Liver (tissue), 9 donors: Measurements from ENCODE around the gene UROC1. TPM values are rescaled to one million over a fixed set of nuclear protein-coding genes. Genes with fewer than 3 reads are reported as not detected.

Experiments
- DNase-seq: peaks from one replicate; pipeline ENCODE4 v3.0.0-alpha.2; 2017; ENCODE audit warnings: low spot score
- H3K27ac ChIP-seq, 2 donors: one replicate each; pipeline ENCODE4 v1.7.0; 2013; ENCODE audit warnings: inconsistent platforms in 2 of 2, low read length in 2 of 2, control low read depth in 1 of 2, low read depth in 1 of 2, mild to moderate bottlenecking in 1 of 2
- H3K27me3 ChIP-seq, 4 donors: one replicate each; pipeline versions ENCODE4 v1.6.1 to v1.7.0; 2013; ENCODE audit warnings: low read length in 3 of 4, inconsistent platforms in 1 of 4, mild to moderate bottlenecking in 1 of 4, moderate library complexity in 1 of 4; ENCODE audit not compliant: control insufficient read depth in 4 of 4, insufficient read depth in 4 of 4
- H3K36me3 ChIP-seq, 4 donors: one replicate each; pipeline versions ENCODE4 v1.6.1 to v1.7.0; 2013; ENCODE audit warnings: low read length in 3 of 4, mild to moderate bottlenecking in 3 of 4, low read depth in 1 of 4, moderate library complexity in 1 of 4; ENCODE audit not compliant: control insufficient read depth in 4 of 4, insufficient read depth in 3 of 4
- H3K4me1 ChIP-seq, 4 donors: one replicate each; pipeline versions ENCODE4 v1.6.1 to v1.7.0; 2013; ENCODE audit warnings: low read length in 3 of 4, mild to moderate bottlenecking in 3 of 4, moderate library complexity in 1 of 4; ENCODE audit not compliant: control insufficient read depth in 4 of 4, insufficient read depth in 4 of 4
- H3K4me3 ChIP-seq, 3 donors: one replicate each; pipeline versions ENCODE4 v1.6.1 to v1.7.0; 2013; ENCODE audit warnings: low read length in 3 of 3, control low read depth in 1 of 3, low read depth in 1 of 3, mild to moderate bottlenecking in 1 of 3
- H3K9ac ChIP-seq, 2 donors: one replicate each; pipeline ENCODE4 v1.7.0; 2013; ENCODE audit warnings: low read length in 2 of 2, mild to moderate bottlenecking in 2 of 2, moderate library complexity in 2 of 2, control low read depth in 1 of 2, low read depth in 1 of 2
- H3K9me3 ChIP-seq, 4 donors: one replicate each; pipeline versions ENCODE4 v1.6.1 to v1.7.0; 2013; ENCODE audit warnings: low read length in 3 of 4; ENCODE audit not compliant: control insufficient read depth in 4 of 4
- ATF3 ChIP-seq: IDR thresholded peaks from 2 replicates; pipeline ENCODE4 v1.6.1; 2016; ENCODE audit warnings: antibody characterized with exemption
- CTCF ChIP-seq: fragments of 150-350 bp; IDR thresholded peaks from 2 replicates; pipeline ENCODE4 v1.5.1; 2017; ENCODE audit warnings: improper control_type of control experiment, low read depth, low read length; ENCODE audit not compliant: missing input control
- EGR1 ChIP-seq, 2 donors: IDR thresholded peaks; 2 replicates each; pipeline ENCODE4 v1.6.1; 2016 to 2018; ENCODE audit warnings: antibody characterized with exemption in 2 of 2, low read depth in 2 of 2
- FOXA1 ChIP-seq: IDR thresholded peaks from 2 replicates; pipeline ENCODE4 v1.6.1; 2016; ENCODE audit warnings: antibody characterized with exemption
- FOXA2 ChIP-seq: IDR thresholded peaks from 2 replicates; pipeline ENCODE4 v1.6.1; 2016; ENCODE audit warnings: antibody characterized with exemption
- HNF4A ChIP-seq, 2 donors: conservative IDR thresholded peaks; 2 replicates each; pipeline ENCODE4 v1.6.1; 2016; ENCODE audit warnings: antibody characterized with exemption in 2 of 2, mild to moderate bottlenecking in 2 of 2
- HNF4G ChIP-seq: IDR thresholded peaks from 2 replicates; pipeline ENCODE4 v1.6.1; 2016; ENCODE audit warnings: antibody characterized with exemption
- JUND ChIP-seq, 2 donors: IDR thresholded peaks; 2 replicates each; pipeline ENCODE4 v1.6.1; 2016; ENCODE audit warnings: antibody characterized with exemption in 2 of 2
- MAX ChIP-seq: IDR thresholded peaks from 2 replicates; pipeline ENCODE4 v1.6.1; 2016; ENCODE audit warnings: antibody characterized with exemption
- NR2F2 ChIP-seq: IDR thresholded peaks from 2 replicates; pipeline ENCODE4 v1.6.1; 2016; ENCODE audit warnings: antibody characterized with exemption
- RAD21 ChIP-seq, 2 donors: IDR thresholded peaks; 2 replicates each; pipeline ENCODE4 v1.6.1; 2016; ENCODE audit warnings: antibody characterized with exemption in 2 of 2, mild to moderate bottlenecking in 2 of 2
- RXRA ChIP-seq, 2 donors: IDR thresholded peaks; 2 replicates each; pipeline ENCODE4 v1.6.1; 2017 to 2018; ENCODE audit warnings: antibody characterized with exemption in 2 of 2, mild to moderate bottlenecking in 1 of 2
- SP1 ChIP-seq: IDR thresholded peaks from 2 replicates; pipeline ENCODE4 v1.6.1; 2018; ENCODE audit warnings: antibody characterized with exemption, mild to moderate bottlenecking
- TAF1 ChIP-seq: conservative IDR thresholded peaks from 2 replicates; pipeline ENCODE4 v1.6.1; 2016; ENCODE audit warnings: antibody characterized with exemption, mild to moderate bottlenecking
- YY1 ChIP-seq: IDR thresholded peaks from 2 replicates; pipeline ENCODE4 v1.6.1; 2016; ENCODE audit warnings: antibody characterized with exemption, mild to moderate bottlenecking
- ZBTB33 ChIP-seq: IDR thresholded peaks from 2 replicates; pipeline ENCODE4 v1.6.1; 2016; ENCODE audit warnings: antibody characterized with exemption
- WGBS: extraction: QIAGEN DNeasy Blood & Tissue Kit; methylation state at CpG from one replicate; pipeline ENCODE4 v1.1.7; 2013; 5-methylcytosine and 5-hydroxymethylcytosine counted together
- polyA plus RNA-seq, 2 donors: library from polyadenylated mRNA; stranded (reverse) in 1 of 2; unstranded in 1 of 2; fragments of 200-250 nt in 1 of 2; fragments of >200 nt in 1 of 2; fragmentation: Nextera tagmentation in 1 of 2; extraction: Ambion mirVana in 1 of 2; gene quantifications; one replicate each; pipeline versions ENCODE4 v1.2.1 to v1.2.3, GENCODE V29; 2013 to 2015
- total RNA-seq, 2 donors: library from RNA; depleted of rRNA; stranded (reverse); fragments of >200 nt; gene quantifications; one replicate each; pipeline ENCODE4 v1.2.3, GENCODE V29; 2014
- donor health status: healthy.
- donor health status: healthy.
- donor health status: healthy.
- donor health status: healthy.
- donor health status: healthy.

The UROC1 gene
- total and polyA plus RNA-seq, 4 donors, result 5.9 to 28.4 (median 18.2) TPM

GRCh38 chr3:126498461-126498860 is 19.1 kb downstream of the UROC1 start:
- DNase-seq, result no peak
- TF ChIP-seq RAD21 (IDR thresholded peaks at IDR 0.05) (no peak), RXRA (IDR thresholded peaks at IDR 0.05) (no peak), FOXA1 (no peak), FOXA2 (no peak), YY1 (no peak), EGR1 (IDR thresholded peaks at IDR 0.05; ENCODE audit: low read depth in 2 of 2) (no peak), HNF4A (conservative IDR thresholded peaks at IDR 0.05) (no peak), SP1 (no peak), MAX (no peak), CTCF (no peak), TAF1 (no peak), HNF4G (no peak), JUND (IDR thresholded peaks at IDR 0.05) (no peak), NR2F2 (no peak), ZBTB33 (no peak)
- no peaks in the 10 kb centered on the region for H3K27me3 ChIP-seq
- H3K4me1 ChIP-seq, result peaks cover 0 to 8% (median 0%) of the 10 kb centered on the region in 4 donors
- H3K36me3 ChIP-seq, result peaks cover 0 to 64% (median 30%) of the 10 kb centered on the region in 4 donors
- no peaks in the 10 kb centered on the region for H3K9me3 ChIP-seq
- no peak overlapping the region for H3K9ac ChIP-seq
- H3K4me3 ChIP-seq, result no peak overlapping the region
- no peak overlapping the region for H3K27ac ChIP-seq
- 79% methylated on average over 4 of the region's 4 CpGs for WGBS

GRCh38 chr3:126497956-126498355 is 19.6 kb downstream of the UROC1 start:
- Histone ChIP-seq H3K4me3 (no peak overlapping the region), H3K9ac (no peak overlapping the region), H3K36me3 (peaks cover 0 to 59% (median 32%) of the 10 kb centered on the region in 4 donors), H3K4me1 (peaks cover 0 to 8% (median 0%) of the 10 kb centered on the region in 4 donors), H3K27me3 (no peaks in the 10 kb centered on the region), H3K27ac (no peak overlapping the region), H3K9me3 (no peaks in the 10 kb centered on the region)
- no peak for DNase-seq
- no peak for TF ChIP-seq EGR1 (IDR thresholded peaks at IDR 0.05; ENCODE audit: low read depth in 2 of 2)
- no peak for TF ChIP-seq ATF3
- no peak for TF ChIP-seq TAF1
- no peak for TF ChIP-seq SP1
- no peak for TF ChIP-seq CTCF
- 97% methylated on average over 6 of the region's 6 CpGs for WGBS
